Midbrain (tissue), 1 donor: ENCODE results near the gene IBA57.

ENCODE experiments used
- DNase-seq: peaks from one replicate; lab custom pipeline; 2025; lab: John Stamatoyannopoulos, UW

The IBA57 gene

GRCh38 chr1:228165372-228166169 lies at the start of gene IBA57:
IBA57 (plus strand) TSS chr1:228165804; CDS start chr1:228165817, 13 bp downstream.
- peak; percentile 99 for DNase-seq

GRCh38 chr1:228117335-228117734 lies 48.3 kb upstream of the IBA57 start:
- no peak for DNase-seq

- DNase-seq = no peak
Observed at GRCh38 chr1:228118040-228118439, 47.6 kb upstream of the IBA57 start.

- no peak for DNase-seq
Observed at GRCh38 chr1:228120351-228120750, 45.3 kb upstream of the IBA57 start.

- no peak for DNase-seq
Observed at GRCh38 chr1:228120857-228121489, 44.6 kb upstream of the IBA57 start.

- no peak for DNase-seq
Observed at GRCh38 chr1:228122921-228123441, 42.6 kb upstream of the IBA57 start.

GRCh38 chr1:228123505-228123904 lies 42.1 kb upstream of the IBA57 start:
- no peak for DNase-seq

GRCh38 chr1:228125185-228125584 lies 40.4 kb upstream of the IBA57 start:
- no peak for DNase-seq

- DNase-seq = no peak
Observed at GRCh38 chr1:228131766-228132165, 33.8 kb upstream of the IBA57 start.

GRCh38 chr1:228134591-228134990 lies 31.0 kb upstream of the IBA57 start:
- no peak for DNase-seq

- DNase-seq = no peak
Observed at GRCh38 chr1:228136901-228137300, 28.7 kb upstream of the IBA57 start.

GRCh38 chr1:228139406-228139930 lies 26.1 kb upstream of the IBA57 start:
- DNase-seq = no peak

- DNase-seq = peak; percentile 95
Observed at GRCh38 chr1:228139931-228140723, 25.5 kb upstream of the IBA57 start, which contains the start of gene GUK1. GUK1 (plus strand) TSS chr1:228140279; CDS start chr1:228140303, 24 bp downstream.

GRCh38 chr1:228140724-228141225 lies 24.8 kb upstream of the IBA57 start:
- no peak for DNase-seq

- DNase-seq = no peak
Observed at GRCh38 chr1:228141226-228142044, 24.2 kb upstream of the IBA57 start.

GRCh38 chr1:228142155-228142691 lies 23.4 kb upstream of the IBA57 start:
- DNase-seq = no peak

GRCh38 chr1:228142701-228143136 lies 22.9 kb upstream of the IBA57 start:
- no peak for DNase-seq

- DNase-seq = no peak
Observed at GRCh38 chr1:228143480-228144192, 22.0 kb upstream of the IBA57 start.

- no peak for DNase-seq
Observed at GRCh38 chr1:228144193-228144992, 21.2 kb upstream of the IBA57 start.
